ENCODE results near the gene C11orf42.

Gene C11orf42, protein sequence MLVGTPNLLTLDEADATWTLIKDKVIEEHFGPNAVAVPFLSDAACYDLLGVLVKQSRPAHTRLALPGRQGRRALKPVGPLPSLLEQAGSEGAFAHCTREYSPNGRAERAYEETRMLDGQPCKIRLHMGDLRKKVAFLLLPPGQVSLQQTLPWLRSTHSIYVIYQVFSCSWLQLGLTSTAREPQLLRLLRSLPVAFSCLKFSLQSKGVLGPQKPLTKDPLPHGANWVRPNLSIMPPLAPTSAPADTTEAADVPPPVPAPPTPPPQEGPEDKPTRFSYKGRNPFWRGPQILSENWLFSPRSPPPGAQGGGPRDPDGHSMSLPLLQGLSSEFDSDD

DNA sequence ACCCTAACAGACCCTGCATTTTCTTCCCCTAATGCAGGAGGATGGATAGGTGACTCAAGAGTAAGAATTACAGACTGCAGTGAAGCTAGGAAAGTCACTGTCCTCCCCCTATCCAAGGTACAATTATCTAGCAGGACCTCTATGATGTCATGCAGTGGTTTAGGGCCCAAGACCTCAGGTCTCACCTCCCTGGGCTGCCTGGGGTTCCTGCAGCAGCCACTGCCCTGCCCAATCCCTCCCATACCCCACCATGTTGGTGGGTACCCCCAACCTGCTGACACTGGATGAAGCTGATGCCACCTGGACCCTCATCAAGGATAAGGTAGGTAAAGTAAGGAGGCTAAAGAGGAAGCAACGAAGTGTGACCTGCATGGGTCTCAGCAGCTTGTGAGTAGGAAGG lies at the start of gene C11orf42:
TSS of gene C11orf42 (plus strand) at position 192 of the 400 bp plus-strand sequence. CDS start at position 251, 59 bp downstream.
- DNase-seq (ENCODE audit: extremely low read depth in 1 of 2, low read depth in 1 of 2) = no peak

DNA sequence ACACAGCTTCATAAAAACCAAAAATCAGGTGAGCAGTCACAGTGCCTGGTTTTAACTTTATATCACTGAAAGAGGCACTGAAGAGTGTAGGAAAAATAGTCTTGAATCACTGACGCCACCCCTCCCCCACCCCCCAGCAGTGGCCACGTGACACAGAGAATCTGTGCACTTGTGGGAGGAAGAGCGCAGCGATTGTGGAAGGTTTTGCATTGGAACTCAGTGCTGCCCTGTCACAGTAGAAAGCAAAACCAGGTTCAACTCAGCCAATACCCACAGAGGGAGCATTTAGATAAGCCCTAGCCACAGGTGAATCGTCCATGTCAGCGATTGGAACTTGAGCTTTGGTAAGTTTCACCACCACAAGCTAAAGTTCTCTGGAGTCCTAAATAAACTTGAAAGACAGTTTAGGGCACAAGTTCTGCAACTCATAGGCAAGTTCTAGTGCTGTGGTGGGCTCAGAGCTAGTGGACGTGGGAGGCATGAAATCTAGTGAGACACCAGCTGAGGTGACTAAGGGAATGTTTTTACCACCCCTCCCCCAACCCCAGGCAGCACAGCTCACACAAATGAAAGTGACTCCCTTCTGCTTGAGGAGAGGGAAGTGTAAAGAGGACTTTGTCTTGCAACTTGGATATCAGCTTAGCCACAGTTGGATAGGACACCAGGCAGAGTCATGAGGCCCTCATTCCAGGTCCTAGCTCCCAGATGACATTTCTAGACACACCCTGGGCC lies 48.6 kb upstream of the C11orf42 start:
- no peak for DNase-seq (ENCODE audit: extremely low read depth in 1 of 2, low read depth in 1 of 2)

DNA sequence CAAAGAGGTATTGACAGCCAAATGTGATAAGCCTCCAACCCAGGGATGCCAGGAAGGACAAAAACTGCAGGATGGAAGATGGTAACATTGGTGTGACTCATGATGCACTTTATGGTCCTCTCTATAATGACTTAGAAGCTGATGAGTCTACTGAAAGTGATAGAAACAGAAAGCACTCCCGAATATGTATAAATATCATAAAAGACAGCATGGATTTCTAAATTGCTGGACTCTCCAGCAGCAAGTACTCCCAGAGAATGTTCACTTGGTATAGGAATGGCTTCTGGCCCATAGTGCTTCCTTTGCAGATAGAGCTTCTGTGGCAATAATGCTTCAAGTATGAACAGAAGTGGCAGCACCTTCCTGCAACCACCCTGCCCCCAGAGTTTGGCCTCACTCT lies 35.1 kb upstream of the C11orf42 start, which contains the start of gene OR52B2:
TSS of gene OR52B2 (minus strand) at position 101 of the 400 bp plus-strand sequence. CDS start at position 101, 0 bp downstream.
- no peak for DNase-seq (ENCODE audit: extremely low read depth in 1 of 2, low read depth in 1 of 2)

DNA sequence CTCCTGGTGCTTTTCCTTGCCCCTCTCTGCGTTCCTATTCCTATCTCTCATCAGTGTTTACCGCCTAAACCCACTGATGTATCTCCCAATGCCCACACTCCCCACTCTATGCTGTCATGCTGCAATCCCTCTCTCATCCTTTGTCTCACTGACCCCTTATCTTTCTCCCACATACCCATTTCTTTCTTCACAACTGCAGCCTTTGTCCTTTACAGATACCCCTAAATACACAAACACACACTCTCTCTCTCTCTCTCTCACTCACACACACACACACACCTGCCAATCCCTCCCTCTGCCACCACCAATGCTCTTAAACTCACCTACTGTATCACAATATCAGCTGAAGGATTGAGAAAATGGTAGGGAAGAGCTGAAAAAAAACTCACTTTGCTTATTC lies 29.9 kb upstream of the C11orf42 start:
- no peak for DNase-seq (ENCODE audit: extremely low read depth in 1 of 2, low read depth in 1 of 2)

DNA sequence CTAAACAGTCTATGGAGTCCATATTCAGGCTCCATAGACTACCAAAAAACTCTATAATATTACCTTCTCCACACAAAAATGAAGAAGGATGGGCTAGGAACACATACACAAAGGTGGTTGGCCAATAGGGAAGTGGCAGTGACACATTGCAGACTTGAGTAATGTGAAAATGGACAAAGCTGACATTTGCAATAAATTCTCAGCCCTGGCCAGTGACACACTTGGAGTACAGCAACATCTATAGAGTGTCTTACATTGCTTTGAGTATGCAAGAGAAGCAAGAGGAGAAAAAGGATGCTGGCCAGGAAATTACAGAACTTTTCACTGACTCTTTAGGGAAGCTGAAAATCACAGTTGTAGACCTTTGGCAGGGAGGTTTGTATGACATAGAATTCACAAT lies 13.6 kb upstream of the C11orf42 start:
- DNase-seq (ENCODE audit: extremely low read depth in 1 of 2, low read depth in 1 of 2) = no peak

DNA sequence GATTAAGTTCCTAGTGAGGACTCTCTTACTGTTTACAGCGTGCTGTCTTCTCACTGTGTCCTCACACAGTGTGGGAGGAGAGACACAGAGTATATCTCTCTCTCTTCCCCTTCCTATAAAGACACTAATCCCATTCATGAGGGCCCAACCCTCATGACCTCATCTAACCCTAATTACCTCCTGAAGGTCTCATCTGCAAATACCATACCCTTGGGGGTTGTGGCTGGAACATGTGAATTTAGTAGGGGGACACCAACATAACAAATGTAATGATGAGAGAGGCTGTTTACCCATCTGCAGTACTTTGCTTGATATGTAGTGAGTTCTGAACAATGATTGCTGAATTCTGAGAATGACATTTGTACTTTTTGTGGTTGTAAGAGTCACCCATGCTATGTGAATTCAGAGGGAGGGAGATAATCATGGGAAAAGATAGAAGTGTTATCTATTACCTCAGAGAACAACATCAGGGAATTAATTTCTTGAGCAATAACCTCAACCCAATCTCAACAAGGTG lies 11.2 kb upstream of the C11orf42 start:
- DNase-seq (ENCODE audit: extremely low read depth in 1 of 2, low read depth in 1 of 2) = no peak

DNA sequence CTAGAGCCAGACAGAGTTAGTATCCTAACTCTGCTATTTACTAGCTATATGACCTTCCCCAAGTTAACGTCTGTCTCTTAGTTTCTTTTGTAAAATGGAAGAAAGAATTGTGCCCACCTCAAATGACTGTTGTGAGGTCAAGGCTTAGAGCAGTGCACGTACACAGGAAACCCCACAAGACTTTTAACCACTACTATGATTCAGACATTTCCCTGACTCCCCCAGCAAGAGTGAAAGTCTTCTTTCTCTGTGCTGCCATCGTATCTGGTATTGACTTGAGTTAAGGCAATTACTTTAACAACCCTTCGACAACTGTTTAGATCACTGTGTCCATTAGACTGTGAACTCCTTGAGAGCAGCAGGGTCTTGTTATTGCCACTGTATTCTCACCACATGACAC lies 9.0 kb upstream of the C11orf42 start:
- no peak for DNase-seq (ENCODE audit: extremely low read depth in 1 of 2, low read depth in 1 of 2)

DNA sequence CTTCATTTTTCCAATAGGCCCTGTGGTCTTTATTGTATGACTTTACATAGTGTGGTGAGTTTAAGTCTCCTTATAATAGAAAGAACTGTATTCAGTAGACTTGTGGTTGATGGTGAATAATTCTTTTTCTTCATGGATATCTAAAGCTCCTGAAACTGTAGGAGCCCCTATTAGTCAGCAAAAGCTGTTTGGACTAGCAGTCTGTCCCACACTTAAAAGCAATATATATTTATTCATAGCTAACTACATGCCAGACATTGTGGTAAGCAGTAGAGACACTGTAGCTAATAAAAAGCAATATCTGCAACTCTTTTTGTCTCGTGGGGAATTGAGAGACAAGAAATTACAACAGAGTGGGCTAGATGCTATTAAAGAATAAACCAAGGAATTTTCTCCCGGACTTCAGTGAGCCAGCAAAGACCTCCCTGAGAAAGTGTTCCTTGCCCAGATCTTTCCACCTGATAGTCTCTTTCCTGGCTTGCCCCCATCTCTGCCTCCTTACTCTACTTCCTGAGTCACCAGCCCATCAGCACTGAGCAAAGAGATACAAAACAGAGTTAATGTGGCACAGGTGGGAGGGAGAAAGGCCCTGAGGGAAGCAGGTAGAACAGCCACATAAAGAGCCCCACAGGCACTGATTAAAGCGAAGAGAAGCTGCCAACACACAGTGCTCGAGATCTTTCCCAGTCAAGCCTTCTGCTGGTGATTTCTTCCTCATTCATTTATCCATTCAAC lies 7.7 kb upstream of the C11orf42 start:
- DNase-seq (ENCODE audit: extremely low read depth in 1 of 2, low read depth in 1 of 2) = no peak

DNA sequence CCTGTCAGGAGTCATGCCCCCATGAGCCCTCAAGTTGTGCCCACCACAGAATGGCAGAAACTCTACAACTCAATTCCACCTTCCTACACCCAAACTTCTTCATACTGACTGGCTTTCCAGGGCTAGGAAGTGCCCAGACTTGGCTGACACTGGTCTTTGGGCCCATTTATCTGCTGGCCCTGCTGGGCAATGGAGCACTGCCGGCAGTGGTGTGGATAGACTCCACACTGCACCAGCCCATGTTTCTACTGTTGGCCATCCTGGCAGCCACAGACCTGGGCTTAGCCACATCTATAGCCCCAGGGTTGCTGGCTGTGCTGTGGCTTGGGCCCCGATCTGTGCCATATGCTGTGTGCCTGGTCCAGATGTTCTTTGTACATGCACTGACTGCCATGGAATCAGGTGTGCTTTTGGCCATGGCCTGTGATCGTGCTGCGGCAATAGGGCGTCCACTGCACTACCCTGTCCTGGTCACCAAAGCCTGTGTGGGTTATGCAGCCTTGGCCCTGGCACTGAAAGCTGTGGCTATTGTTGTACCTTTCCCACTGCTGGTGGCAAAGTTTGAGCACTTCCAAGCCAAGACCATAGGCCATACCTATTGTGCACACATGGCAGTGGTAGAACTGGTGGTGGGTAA lies 6.1 kb upstream of the C11orf42 start, which contains the start of gene OR52W1:
TSS of gene OR52W1 (plus strand) at position 51 of the 637 bp plus-strand sequence. CDS start at position 51, 0 bp downstream.
- no peak for DNase-seq (ENCODE audit: extremely low read depth in 1 of 2, low read depth in 1 of 2)

DNA sequence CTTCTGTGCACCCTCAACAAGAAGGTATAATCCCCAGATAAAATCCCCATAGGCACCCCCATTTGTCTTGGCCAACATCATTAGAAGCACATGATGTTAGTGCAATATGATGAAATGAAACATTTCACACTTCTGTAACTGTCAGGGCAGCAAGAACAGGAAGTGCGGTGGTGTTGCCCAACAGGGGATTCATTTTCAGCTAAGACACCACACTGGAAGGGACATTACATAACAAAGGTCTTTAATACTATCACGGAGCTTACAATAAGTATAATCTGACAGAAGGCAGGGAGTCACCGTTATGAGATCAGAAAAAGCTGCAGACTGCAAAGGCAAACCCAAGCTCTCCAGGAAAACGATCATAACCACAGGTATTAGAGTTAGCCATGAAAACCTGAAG lies 4.4 kb upstream of the C11orf42 start:
- no peak for DNase-seq (ENCODE audit: extremely low read depth in 1 of 2, low read depth in 1 of 2)

DNA sequence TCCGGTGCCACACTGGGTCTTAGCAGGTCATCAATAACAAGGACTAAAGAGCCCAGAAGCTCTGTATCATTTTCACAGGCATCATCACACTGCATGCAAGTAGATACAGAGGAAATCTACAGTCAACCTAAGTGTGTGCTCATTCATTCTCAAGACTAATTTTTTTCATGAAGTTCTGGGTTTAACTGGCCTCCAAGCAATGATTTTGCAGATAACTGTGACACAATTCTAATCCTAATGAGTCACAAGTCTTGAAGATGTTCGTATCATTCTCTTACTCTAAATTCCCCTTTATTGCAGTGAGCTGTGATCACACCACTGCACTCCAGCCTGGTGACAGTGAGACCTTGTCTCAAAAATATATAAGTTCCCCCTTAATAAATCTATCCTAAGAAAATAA lies 3.9 kb upstream of the C11orf42 start:
- DNase-seq (ENCODE audit: extremely low read depth in 1 of 2, low read depth in 1 of 2) = no peak

DNA sequence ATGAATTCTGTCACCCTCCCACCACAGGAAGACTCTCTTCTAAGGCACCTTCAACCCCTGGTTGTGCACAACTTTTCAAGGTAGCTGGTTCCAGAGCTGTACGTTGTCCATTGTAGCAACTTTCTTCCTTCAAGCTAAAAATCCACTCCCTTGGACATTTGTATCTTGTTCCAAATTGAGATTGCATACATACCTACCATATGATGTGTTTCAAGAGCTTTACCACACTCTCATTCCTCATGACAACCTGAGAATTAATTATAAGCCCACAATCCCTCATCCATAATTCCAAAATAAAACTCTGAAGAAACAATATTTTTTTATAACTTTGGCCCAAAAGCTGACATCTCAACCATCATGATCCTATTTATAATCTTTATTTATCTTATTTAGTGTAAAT lies 3.3 kb upstream of the C11orf42 start:
- DNase-seq (ENCODE audit: extremely low read depth in 1 of 2, low read depth in 1 of 2) = no peak

DNA sequence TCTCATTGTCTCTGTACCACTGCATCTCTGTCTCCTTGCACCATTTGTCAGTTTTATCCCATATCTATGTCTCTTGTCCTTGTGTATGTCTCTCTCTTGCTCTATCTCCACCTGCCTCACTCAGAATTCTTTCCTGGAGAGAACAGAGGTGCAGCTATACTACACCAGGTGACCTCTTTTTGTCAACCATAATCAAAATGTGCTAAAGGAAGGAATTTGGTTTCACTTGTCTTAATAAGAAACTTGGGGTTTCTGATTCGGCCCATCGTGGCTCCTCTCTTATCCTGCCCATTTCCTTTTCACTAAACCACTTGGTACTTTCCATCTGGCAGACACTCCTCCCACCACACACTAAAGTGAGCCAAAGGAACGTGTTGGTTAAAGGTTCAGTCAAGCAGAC lies 2.0 kb upstream of the C11orf42 start:
- DNase-seq (ENCODE audit: extremely low read depth in 1 of 2, low read depth in 1 of 2) = no peak

DNA sequence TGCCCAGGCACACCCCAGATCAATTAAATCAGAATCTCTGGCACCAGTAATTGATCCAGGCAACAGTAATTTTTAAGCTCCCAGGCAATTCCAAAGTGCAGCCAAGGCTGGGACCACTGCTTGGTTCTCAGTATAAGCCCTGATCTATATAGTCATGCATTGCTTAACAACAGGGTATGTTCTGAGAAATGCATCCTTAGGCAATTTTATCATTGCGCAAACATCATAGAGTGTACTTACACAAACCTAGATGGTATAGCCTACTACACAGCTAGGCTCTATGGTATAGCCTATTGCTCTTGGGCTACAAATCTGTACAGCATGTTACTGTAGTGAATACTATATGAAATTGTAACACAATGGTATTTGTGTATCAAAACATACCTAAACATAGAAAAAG lies 651 bp upstream of the C11orf42 start:
- no peak for DNase-seq (ENCODE audit: extremely low read depth in 1 of 2, low read depth in 1 of 2)

DNA sequence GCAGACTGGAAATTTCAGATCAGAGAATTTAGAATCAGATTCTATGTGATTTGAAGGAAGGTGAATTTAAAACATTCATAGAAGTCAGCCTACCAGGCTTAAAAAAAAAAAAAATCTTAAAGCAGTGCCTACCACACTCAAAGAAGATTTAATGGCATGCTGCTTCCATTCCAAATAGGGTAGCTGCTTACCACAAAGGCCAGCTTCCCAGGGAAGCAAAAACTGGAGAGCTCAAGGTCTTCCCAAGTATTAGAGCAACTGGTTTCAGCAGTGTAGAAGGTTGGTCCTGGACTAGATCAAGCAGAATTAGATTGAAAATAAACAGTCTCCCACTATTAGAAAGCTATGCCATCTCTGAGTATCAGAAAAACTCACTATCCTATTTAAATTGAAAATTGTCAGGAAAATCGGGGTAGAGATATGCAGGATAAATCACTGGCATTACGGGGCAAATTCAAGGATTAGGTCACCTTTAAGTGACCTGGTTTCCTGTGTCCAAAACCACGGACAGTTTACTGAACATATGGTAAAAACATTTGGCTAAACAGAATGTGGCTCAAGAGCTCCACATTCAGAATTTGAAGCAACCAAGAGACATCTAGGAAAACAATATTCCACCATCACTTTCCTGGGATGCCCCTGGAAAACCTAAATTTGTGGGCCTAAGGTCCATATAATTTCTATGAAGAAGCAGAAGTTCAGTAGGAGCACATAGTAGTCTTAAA lies 1.3 kb downstream of the C11orf42 start:
- DNase-seq (ENCODE audit: extremely low read depth in 1 of 2, low read depth in 1 of 2) = no peak

DNA sequence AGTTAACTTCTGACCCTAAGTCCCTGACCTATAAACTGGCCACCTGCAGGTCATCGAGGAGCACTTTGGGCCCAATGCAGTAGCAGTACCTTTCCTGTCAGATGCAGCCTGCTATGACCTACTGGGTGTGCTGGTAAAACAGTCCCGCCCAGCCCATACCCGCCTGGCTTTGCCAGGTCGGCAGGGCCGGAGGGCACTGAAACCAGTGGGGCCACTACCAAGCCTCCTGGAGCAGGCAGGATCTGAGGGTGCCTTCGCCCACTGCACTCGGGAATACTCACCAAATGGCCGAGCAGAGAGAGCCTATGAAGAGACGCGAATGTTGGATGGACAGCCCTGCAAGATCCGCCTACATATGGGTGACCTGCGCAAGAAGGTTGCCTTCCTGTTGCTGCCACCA lies 4.4 kb downstream of the C11orf42 start:
- no peak for DNase-seq (ENCODE audit: extremely low read depth in 1 of 2, low read depth in 1 of 2)

DNA sequence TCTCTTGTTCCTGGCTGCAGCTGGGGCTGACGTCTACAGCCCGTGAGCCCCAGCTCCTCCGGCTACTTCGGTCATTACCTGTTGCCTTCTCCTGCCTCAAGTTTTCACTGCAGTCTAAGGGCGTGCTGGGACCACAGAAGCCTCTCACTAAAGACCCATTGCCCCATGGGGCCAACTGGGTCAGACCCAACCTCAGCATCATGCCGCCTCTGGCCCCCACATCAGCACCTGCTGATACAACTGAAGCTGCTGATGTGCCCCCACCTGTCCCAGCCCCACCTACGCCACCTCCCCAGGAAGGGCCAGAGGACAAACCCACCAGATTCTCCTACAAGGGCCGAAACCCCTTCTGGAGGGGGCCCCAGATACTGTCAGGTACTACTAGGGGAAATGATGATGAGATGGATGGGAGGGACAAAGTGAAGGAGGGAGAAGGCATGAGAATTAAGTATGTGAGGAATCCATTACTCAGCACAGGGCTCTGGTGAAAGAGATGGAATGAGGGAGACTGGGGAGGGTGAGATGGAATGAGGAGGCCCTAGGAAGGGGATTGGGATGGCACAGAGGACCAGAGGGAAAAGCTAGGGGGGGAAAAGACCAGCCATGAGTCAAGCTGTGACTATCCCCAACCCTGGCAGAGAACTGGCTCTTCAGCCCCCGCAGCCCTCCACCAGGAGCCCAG lies 5.1 kb downstream of the C11orf42 start:
- no peak for DNase-seq (ENCODE audit: extremely low read depth in 1 of 2, low read depth in 1 of 2)

DNA sequence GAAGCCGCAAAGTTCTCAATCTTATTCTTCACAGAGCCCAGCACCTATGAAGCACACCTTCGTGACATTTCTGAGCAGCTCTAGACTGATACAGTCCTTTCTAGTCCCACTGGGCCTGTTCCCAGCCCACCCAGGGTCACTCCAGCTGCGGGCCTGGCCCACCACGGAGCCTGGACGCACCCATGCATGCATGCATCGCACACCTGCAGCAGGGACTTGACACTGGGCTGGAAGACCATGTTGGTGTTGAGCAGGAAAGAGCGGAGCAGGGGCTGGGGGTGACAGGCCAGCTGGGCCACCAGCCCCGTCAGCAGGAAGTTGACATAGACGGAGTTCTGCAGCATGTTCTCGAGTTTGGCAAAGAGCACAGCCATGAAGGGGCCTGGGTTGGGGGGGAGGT lies 9.2 kb downstream of the C11orf42 start:
- no peak for DNase-seq (ENCODE audit: extremely low read depth in 1 of 2, low read depth in 1 of 2)

DNA sequence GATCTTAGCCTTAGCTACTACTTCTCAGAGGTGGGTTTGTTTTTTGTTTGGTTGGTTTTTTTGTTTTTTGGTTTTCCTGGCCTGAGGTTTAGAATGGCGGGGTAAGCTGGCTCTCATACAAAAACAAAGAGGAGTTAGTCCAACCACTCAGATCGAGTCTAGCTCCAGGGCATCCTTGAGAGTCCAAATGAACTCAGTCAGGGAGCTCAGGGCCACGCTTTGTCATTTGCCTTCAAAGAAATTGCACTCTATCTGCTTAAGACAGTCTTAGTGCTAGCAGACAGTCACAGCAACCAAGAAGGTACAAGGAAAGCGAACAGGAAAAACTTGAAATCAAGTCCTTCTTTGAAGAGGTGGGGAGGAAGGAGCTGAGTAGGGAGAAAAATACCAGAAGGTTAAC lies 11.1 kb downstream of the C11orf42 start:
- no peak for DNase-seq (ENCODE audit: extremely low read depth in 1 of 2, low read depth in 1 of 2)

DNA sequence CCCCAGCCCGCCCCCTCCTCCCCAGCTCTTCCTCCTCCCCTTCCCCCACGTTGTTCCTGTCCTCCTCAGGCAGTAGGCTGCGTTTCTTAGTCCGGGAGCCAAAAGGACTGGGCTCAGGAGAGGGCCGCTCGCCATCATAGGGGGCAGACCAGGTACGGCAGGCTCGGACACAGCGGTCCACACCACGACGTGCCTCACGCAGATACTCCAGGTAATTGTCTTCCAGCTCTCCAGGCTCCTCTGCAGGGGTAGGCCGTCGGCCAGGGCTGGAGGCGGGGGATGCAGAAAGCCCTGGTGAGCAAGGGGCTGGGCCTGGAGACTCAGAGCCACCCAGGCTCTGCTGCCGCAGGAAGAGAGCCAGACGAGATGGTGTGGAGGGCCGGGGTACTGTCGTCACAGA lies 12.4 kb downstream of the C11orf42 start:
- DNase-seq (ENCODE audit: extremely low read depth in 1 of 2, low read depth in 1 of 2) = no peak

Measured in activated CD8-positive, alpha-beta memory T cell treated with anti-CD3 and anti-CD28 coated beads for 1 hour (primary cell).